Measurements from ENCODE around the gene SLCO3A1.

SLCO3A1 gene

GRCh38 chr15:91973481-91973880 is 120.0 kb downstream of the SLCO3A1 start:
- no peak for DNase-seq

- no peak for DNase-seq
Observed at GRCh38 chr15:91974321-91974720, 120.8 kb downstream of the SLCO3A1 start.

GRCh38 chr15:91975241-91975978 is 121.9 kb downstream of the SLCO3A1 start:
- DNase-seq, result no peak

GRCh38 chr15:91976966-91977365 is 123.5 kb downstream of the SLCO3A1 start:
- DNase-seq, result no peak

GRCh38 chr15:91980502-91981267 is 127.2 kb downstream of the SLCO3A1 start:
- DNase-seq, result no peak

- DNase-seq, result no peak
Observed at GRCh38 chr15:91981821-91982800, 128.6 kb downstream of the SLCO3A1 start.

- DNase-seq, result no peak
Observed at GRCh38 chr15:91983729-91984340, 130.3 kb downstream of the SLCO3A1 start.

GRCh38 chr15:91985297-91985696 is 131.8 kb downstream of the SLCO3A1 start:
- no peak for DNase-seq

GRCh38 chr15:91988071-91988470 is 134.6 kb downstream of the SLCO3A1 start:
- DNase-seq, result no peak

GRCh38 chr15:91988655-91989054 is 135.1 kb downstream of the SLCO3A1 start:
- no peak for DNase-seq

- no peak for DNase-seq
Observed at GRCh38 chr15:91989821-91990220, 136.3 kb downstream of the SLCO3A1 start.

GRCh38 chr15:91992945-91993344 is 139.4 kb downstream of the SLCO3A1 start:
- DNase-seq, result no peak

GRCh38 chr15:91995146-91995545 is 141.6 kb downstream of the SLCO3A1 start:
- no peak for DNase-seq

GRCh38 chr15:91997163-91997562 is 143.7 kb downstream of the SLCO3A1 start:
- DNase-seq, result no peak

GRCh38 chr15:92000709-92001108 is 147.2 kb downstream of the SLCO3A1 start:
- no peak for DNase-seq

- DNase-seq, result no peak
Observed at GRCh38 chr15:92001307-92001706, 147.8 kb downstream of the SLCO3A1 start.

GRCh38 chr15:92002666-92003065 is 149.2 kb downstream of the SLCO3A1 start:
- no peak for DNase-seq

GRCh38 chr15:92003515-92004067 is 150.1 kb downstream of the SLCO3A1 start:
- DNase-seq, result no peak

- no peak for DNase-seq
Observed at GRCh38 chr15:92005154-92005553, 151.6 kb downstream of the SLCO3A1 start.

- DNase-seq, result no peak
Observed at GRCh38 chr15:92006186-92007028, 152.9 kb downstream of the SLCO3A1 start.

GRCh38 chr15:92009162-92009561 is 155.7 kb downstream of the SLCO3A1 start:
- DNase-seq, result no peak

Data from activated T-cell treated with anti-CD3 and anti-CD28 coated beads for 4 hours (primary cell).